Epithelial cell of proximal tubule (primary cell): Measurements from ENCODE around the gene SPATA19. TPM values are rescaled to one million over a fixed set of nuclear protein-coding genes. Genes with fewer than 3 reads are reported as not detected.

ENCODE experiments used
- DNase-seq: peaks from one replicate; pipeline ENCODE4 v3.0.0-alpha.2; 2011; ENCODE audit warnings: low read depth
- H3K4me3 ChIP-seq: 2 replicates; pipeline ENCODE4 v1.5.1; 2011; ENCODE audit warnings: low read depth, mild to moderate bottlenecking, low read length
- total RNA-seq: library from RNA; depleted of rRNA; stranded (reverse); fragments of >200 nt; gene quantifications from 2 replicates; pipeline ENCODE4 v1.2.3, GENCODE V29; 2015
- TF ChIP-seq, protein P1 (sequence below): conservative IDR thresholded peaks from 2 replicates; pipeline ENCODE4 v1.5.1; 2012; ENCODE audit warnings: low read depth, mild to moderate bottlenecking, low read length

The SPATA19 gene
- total RNA-seq, 1 donor from 2014 or later, result not detected

DNA sequence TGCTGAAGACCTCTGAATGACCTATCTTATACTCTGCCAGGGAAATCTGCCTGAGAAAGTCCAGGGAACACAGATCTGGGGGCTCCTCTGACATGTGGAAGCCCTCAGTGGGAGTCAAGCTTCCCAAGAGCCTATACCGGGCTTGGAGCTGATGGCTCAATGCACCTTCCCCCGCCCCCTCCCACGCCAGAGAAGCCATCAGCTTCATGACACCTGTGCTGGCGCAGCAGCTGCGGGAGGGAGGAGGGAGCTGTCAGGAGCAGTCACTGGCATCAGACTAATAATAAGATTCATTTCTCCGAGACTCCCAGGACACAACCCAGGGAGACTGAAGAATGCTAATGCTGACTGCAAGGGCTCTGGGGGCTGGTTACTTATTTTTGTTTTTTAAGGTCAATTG is 47.8 kb downstream of the SPATA19 start:
- TF ChIP-seq, protein P1, sequence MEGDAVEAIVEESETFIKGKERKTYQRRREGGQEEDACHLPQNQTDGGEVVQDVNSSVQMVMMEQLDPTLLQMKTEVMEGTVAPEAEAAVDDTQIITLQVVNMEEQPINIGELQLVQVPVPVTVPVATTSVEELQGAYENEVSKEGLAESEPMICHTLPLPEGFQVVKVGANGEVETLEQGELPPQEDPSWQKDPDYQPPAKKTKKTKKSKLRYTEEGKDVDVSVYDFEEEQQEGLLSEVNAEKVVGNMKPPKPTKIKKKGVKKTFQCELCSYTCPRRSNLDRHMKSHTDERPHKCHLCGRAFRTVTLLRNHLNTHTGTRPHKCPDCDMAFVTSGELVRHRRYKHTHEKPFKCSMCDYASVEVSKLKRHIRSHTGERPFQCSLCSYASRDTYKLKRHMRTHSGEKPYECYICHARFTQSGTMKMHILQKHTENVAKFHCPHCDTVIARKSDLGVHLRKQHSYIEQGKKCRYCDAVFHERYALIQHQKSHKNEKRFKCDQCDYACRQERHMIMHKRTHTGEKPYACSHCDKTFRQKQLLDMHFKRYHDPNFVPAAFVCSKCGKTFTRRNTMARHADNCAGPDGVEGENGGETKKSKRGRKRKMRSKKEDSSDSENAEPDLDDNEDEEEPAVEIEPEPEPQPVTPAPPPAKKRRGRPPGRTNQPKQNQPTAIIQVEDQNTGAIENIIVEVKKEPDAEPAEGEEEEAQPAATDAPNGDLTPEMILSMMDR, result no peak
- no peak overlapping the region for H3K4me3 ChIP-seq
- no peak for DNase-seq

DNA sequence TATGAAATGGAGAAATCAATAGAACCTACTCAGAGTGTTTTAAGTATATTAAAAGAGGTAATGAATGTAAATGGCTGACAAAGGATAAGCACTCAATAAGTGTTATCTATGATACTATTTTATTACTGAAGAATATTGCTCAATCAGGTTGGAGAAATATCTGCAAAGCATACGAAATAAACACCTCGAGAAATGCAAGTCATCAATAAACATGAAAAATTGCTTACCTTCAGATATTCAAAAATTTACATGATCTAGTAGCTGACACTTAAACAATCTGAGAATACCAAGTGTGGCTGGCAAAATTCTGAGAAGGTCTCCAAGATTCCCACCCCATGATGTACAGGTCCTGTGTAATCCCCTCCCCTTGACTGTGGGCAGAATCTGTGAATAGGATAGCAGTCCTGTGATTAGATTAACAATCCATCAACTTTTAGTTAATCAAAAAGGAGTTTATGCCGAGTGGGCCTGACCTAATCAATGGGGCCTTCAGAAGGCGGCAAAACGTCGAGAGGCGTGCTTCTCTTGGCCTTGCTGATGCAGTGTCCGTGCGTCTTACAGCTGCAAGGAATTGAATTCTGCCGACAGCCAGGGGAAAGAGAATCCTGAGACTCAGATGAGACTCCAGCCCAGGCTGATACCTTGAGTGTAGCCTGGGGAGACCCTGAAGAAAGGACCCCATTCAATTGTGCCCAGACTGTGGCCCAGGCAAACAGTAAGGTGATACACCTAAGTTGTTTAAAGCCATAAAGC is 49.1 kb downstream of the SPATA19 start:
- TF ChIP-seq, protein P1, result no peak
- H3K4me3 ChIP-seq, result no peak overlapping the region
- DNase-seq, result no peak

DNA sequence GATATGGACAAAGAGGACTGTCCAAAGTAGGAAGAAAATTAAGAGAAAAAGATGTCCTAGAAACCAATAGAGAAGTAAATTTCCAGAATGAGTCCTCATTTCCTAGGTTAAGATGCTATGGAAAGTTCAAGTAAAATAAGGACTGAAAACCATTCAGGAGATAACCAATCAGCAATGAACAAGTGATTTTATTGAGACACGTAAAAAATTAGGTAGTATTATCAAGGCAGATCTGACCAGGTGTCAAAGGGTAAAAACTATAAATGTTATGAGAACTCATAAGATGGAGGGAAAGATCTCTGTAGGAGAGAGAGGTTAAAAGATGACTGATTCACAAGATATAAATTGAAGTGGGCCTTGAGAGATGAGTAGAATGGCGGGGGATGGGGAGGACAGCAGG is 50.2 kb downstream of the SPATA19 start:
- no peak for DNase-seq
- TF ChIP-seq, protein P1, result no peak
- no peak overlapping the region for H3K4me3 ChIP-seq

DNA sequence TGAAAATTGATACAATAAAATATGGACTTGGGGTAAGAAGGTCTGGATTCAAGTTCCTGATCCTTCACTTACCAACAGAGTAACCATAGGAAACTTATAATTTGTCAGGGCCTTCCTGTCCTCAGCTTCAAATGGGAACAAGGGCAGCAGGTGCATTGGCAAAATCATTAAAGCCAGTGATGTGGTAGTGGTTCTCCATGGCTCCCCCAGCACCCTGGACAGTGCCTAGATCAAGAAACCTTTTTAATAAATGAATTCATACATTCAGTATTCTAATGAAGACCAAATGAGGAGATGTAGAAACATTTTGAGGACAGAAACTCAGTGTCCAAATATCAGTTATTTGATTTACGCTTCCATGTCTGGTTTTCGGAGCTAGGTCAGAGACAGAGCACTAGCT is 51.1 kb downstream of the SPATA19 start:
- H3K4me3 ChIP-seq, result no peak overlapping the region
- TF ChIP-seq, protein P1, result no peak

DNA sequence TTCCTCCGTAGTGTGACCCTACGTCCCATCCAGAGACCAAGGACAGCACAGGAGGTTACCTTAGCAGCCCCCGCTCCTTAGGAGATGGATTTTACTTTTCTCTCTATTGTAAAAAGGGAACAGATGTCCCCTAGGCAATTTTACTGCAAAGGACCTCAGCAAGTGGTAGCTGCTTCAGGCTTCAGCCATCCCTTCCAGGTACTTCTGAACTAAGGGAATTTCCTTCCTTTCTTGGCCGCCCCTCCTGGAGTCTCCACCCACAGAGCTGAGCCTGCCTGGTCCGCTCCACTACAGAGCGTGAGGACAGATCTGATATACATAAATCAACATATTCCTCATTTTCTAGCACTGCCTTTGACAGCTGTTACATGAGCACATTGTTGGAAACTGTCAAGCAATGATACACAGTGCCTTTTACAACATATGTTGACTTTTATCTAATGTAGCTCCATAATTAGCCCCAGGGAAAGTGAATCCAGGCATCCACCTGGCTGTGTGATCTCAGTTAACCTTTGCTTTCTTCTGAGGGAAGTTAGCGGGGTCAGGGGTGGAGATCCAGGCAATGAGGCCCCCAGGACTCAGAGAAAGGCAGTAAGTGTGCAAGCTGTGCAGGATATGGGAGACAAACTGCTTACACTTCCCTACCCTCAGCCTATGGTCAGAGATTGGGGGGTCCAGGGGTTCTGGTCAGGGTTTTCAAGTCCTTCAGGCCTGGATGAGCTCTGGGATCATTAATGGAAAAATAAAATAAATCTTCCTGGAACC is 51.9 kb downstream of the SPATA19 start:
- TF ChIP-seq, protein P1, result no peak
- no peak for DNase-seq
- H3K4me3 ChIP-seq, result no peak overlapping the region

More for the DNA sequence above, 51.1 kb downstream of the SPATA19 start:
- DNase-seq, result no peak

DNA sequence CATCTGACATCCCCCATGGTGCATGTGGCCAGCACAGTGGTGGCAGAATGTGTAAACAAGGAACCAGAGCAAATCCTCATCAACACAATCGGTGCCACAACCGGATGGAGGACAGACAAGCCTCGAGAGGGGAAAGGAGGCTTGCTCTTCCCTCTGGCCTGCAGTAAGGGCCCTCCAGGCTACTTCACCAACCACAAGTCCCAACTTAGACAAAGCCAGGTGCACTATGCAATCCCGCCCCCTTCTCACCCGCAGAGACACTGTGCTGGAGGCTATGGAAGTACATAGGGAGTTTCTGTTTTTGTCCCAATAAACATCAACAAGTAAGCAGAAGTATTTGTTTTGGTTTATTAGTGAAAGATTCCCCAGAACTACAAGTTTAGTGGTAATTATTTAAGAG is 54.3 kb downstream of the SPATA19 start:
- DNase-seq, result no peak

More for the DNA sequence above, 54.3 kb downstream of the SPATA19 start:
- TF ChIP-seq, protein P1, result no peak
- H3K4me3 ChIP-seq, result no peak overlapping the region

Other genes with a start within 250 kb of the SPATA19 start
- gene IGSF9B, start 111.5 kb upstream of the SPATA19 start, total RNA-seq, result 0.22 and 1.0 TPM in 2 replicates
- gene JAM3, start 223.6 kb upstream of the SPATA19 start, total RNA-seq, result 22.0 and 24.2 TPM in 2 replicates